HG03097 (cell line): ENCODE measurements around the gene ENTREP1.
"Not testable (repeated sequence)": the region's sequence is repeated elsewhere in the genome, so short reads cannot be mapped to it uniquely, and the experiment has no call there.

Experiments used
- ATAC-seq: cut with Tn5 transposase; IDR thresholded peaks from one replicate; pipeline ENCODE4 v1.9.1; 2021; ENCODE audit not compliant: unreplicated experiment, low FRiP score

ENTREP1 gene

DNA sequence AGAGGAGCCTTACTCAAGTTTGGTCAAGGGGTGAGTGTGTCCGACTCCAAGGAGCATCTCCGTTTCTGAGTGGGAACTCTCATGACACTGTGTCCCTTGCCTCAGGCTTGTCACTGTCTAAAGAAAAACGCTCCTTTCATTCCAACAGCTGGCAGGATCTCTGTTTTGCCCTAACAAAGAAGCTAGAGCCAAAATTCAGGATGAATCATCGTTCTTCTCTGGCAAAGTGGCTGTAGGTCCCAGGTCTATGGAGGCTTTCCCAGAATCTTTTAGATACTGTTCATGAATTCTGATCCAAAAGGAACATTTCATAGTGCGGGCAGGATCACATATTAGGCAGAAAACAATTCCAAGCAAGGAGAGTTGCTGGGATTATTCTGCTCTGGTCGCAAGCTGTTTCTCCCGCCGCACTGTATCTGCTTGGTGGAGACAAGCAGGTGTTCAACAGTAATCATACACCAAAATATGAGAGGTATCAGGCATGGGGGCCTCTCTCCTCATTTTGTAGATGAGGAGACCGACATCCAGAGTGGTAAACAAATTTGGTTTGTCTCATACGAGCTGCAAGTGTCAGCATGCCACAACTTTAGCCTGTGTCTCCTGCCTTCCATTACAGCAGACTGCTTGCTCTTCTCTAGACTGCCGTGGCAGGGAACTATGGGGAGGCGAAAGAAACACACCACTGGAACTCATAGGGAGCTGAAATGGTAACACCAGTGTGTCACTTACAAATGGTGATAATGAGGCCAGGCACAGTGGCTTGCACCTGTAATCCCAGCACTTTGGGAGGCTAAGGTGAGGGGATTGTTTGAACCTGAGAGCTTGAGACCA lies 72.6 kb downstream of the ENTREP1 start:
- no peak for ATAC-seq

DNA sequence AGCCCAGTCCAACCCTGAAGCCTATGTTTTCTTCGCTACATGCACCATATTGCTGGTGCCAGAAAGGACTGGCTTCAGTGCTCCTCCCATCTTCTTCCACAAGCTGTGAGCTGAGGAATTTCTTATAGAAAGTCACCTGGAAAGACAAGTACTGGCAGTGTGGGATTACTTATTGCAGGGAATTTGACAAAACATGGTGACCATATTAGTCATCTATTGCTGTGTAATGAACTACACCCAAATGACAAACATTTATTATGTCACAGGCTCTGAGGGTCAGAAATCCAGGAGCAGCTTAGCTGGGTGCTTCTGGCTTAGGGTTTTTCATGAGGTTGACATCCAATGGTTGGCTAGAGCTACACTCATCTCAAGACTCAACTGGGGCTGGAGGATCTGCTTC lies 75.5 kb downstream of the ENTREP1 start:
- ATAC-seq, result no peak

- not testable (repeated sequence) for ATAC-seq
Observed at GRCh38 chr9:69409936-69410335, 84.9 kb downstream of the ENTREP1 start.

GRCh38 chr9:69411246-69411645 lies 86.2 kb downstream of the ENTREP1 start:
- ATAC-seq, result no peak

DNA sequence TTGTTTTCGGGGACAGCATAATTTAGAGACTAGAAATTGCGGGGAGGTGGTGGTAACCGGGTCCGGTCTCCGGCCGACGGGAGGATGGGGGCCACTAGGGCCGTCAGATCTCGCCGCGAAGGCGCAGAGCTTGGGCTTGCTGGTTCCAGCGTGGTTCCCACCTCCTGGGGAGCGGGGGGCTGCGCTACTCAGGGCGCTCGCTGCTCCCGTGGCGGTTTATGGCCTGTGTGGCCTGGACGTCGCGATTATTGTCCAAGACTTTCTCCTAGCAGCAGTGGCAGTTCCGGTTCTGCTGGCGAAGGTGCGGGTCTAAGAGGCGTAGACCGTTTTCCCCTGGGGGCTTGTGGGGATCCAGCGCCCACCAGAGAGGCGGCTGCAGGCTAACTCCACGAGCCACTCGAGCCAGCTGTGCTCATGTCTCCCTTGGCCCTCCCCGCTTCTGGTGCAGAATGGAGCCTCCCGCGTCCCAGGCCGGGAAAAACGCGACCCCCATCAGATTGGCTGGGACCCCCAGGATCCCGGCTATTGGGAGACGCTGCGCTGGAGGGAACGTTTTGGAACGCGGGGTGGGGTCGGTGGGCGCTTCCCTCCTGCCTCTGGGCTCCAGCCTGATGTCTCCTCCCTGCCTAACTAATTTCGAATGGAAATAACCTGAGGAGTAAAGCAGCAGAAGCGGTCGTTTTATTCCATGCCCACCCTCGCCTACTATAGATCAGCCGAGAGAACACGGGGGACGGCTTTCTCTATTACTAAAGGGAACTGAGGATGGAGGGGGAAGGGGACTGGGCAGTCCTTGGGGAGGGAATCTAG lies 87.1 kb downstream of the ENTREP1 start:
- ATAC-seq, result no peak

GRCh38 chr9:69412741-69413150 lies 87.7 kb downstream of the ENTREP1 start:
- ATAC-seq, result no peak

GRCh38 chr9:69420611-69421270 lies 95.7 kb downstream of the ENTREP1 start:
- ATAC-seq, result no peak

DNA sequence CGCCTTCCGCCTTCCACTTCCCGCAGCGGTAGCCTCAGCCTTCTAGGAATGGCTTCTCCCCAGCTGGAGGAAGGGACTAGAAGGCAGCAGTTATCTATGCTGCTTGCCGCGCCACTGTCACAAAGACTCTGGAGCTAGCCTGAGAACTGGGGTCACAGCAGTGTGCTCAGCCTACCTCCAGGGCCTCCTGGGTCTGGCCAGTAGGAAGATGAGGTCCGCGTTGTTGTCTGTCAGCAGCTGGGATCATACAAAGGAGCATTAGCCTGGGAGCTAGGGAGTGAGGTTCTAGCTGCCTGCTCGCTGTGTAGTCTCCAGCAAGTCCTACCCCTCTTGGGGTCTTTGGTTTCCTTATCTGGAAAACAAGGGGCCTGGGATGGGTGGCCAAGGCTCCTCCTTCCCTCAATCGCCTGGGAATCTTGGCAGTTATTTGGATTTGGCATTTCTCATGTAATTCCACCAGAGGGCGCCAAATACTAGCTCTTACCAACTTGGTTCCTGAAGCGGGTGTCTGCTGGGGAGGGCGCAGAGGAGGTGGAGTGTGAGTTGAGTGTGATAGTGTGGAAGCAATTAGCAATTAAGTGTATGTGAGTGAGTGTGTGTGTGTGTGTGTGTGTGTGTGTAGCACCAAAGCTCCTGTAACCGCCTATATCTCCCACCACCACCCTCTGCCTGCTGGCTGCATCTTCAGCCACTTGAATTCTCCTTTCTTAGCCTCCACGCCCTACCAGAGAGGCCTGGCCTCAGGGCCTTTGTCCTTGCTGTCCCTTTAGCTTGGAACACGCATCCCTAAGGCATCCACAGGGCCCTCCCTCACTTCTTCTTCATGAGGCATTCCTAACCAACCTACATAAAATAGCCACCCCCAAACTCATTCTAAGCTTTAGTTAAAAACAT lies 97.1 kb downstream of the ENTREP1 start:
- ATAC-seq, result no peak

- no peak for ATAC-seq
Observed at GRCh38 chr9:69425136-69425801, 100.3 kb downstream of the ENTREP1 start.

- ATAC-seq, result no peak
Observed at GRCh38 chr9:69427286-69427685, 102.3 kb downstream of the ENTREP1 start.

GRCh38 chr9:69428017-69428785 lies 103.2 kb downstream of the ENTREP1 start:
- ATAC-seq, result no peak

- no peak for ATAC-seq
Observed at GRCh38 chr9:69429281-69429680, 104.3 kb downstream of the ENTREP1 start.

- ATAC-seq, result no peak
Observed at GRCh38 chr9:69430206-69430605, 105.2 kb downstream of the ENTREP1 start.

- ATAC-seq, result no peak
Observed at GRCh38 chr9:69431203-69431602, 106.2 kb downstream of the ENTREP1 start.

DNA sequence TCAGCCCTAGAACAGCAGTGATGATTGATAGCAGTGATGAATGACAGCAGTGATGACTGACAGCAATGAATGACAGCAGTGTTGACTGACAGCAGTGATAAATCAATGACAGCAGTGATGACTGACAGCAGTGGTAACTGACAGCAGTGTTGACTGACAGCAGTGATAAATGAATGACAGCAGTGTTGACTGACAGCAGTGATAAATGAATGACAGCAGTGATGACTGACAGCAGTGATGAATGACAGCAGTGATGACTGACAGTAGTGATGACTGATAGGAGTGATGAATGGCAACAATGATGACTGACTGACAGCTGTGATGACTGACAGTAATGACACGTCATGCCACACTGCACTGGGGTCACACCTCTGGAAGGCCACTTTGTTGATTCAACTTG lies 106.8 kb downstream of the ENTREP1 start:
- ATAC-seq, result no peak

DNA sequence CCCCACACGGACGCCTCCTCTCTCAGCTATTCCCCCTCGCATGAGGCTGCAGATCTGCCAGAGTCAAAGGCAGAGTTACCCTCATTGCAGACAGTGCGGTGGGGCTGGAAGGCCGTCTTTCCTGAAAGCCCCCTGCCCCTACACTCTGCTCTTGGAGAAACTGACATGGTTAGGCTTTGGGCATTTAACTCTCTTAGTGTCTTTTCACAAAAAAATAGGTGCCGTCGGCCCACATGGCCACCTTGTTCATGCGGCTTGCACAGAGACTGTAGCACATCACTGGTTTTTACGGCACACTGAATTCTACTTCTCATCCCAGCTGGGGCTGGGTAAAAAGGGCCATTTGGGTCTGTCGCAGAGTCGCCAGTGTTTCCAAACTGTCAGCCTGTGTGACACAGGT lies 107.6 kb downstream of the ENTREP1 start:
- no peak for ATAC-seq

DNA sequence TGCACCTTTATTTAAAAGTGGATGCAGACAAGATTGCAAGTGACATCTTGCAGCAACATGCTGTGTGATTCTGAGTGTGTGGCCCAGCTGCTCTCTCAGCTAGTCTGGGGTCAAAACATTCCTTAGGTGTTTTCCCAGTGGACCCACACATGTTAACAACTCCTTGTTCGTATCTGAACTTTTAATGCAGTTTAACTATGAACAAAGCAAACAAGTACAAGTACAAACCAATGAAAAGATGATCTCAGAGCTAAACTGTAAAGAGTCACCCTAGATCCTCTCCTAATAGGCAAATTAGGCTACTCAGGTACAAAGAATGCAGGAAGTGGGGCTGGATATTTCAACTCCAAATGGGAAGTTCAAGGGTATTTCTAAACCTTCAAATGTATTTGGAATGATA lies 108.4 kb downstream of the ENTREP1 start:
- ATAC-seq, result no peak

DNA sequence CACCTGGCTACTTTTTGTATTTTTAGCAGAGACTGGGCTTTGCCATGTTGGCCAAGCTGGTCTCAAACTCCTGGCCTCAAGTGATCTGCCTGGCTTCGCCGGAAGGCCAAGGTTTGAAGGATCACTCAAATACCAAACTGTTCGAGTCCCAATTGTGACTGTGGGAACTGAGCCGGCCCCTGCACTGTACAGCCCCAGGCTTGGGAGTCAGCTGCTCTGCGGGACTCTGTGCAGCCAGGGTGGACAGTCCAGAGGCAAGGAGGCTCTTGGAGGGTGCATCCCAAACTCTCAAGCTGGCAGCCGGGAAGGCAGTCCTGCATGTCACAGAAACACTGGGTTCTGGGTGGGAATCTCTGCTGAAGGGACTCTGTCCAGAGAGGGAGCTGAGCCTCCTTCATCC lies 109.0 kb downstream of the ENTREP1 start:
- ATAC-seq, result no peak

DNA sequence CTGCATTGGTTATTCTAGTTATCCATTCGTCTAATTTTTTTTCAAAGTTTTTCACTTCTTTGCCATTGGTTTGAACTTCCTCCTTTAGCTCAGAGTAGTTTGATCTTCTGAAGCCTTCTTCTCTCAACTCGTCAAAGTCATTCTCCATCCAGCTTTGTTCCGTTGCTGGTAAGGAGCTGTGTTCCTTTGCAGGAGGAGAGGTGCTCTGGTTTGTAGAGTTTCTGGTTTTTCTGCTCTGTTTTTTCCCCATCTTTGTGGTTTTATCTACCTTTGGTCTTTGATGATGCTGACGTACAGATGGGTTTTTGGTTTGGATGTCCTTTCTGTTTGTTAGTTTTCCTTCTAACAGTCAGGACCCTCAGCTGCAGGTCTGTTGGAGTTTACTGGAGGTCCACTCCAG lies 114.6 kb downstream of the ENTREP1 start:
- ATAC-seq, result not testable (repeated sequence)
